HG02588 (cell line): ENCODE measurements around the gene FGF8.
"Not testable (repeated sequence)": the region's sequence is repeated elsewhere in the genome, so short reads cannot be mapped to it uniquely, and the experiment has no call there.

Experiments used
- ATAC-seq: cut with Tn5 transposase; IDR thresholded peaks from one replicate; pipeline ENCODE4 v1.9.1; 2021; ENCODE audit warnings: mild to moderate bottlenecking, moderate library complexity; ENCODE audit not compliant: unreplicated experiment

Gene FGF8

DNA sequence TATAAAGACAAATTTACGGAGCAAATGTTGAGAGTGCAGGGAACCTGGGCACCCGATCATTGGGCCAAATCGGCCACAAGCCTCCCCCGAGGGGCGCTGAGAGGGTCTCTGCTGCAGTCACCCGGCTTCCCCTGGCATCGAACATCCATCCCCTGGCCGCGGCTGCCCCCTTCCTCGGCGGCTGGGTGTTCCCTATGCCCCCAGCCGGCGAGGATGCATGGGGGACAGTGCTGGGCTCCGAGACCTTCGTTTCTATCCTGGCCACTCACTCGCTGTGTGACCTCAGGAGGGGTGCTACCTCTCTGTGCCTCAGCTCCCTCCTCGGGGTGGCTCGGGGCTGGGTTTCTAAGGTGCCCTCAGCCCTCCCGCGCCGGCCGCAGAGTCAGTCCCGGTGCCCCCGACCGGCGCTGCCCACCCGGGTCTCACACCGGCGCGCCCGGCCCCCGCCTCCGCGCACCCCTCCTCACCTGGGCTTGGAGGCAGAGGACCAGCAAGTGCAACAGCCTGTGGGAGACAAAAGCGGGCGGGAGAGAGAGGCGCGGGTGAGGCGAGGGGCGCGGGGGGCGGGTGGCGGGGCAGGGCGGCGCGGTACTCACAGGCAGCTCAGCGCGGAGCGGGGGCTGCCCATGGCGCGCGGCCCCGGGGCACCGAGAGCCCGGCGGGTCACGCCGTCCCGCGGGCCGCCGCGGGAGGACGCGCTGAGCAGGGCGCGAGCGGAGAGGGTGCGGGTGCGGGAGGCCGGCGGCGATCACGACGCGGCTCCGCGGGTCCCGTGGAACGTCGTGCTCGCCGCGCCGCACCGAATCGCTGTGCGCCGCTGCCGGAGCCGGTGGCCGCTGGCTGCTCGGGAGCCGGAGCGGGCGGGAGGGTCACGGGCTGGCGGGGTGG is at the start of gene FGF8:
TSS of gene FGF8 (minus strand) at position 842 of the 888 bp plus-strand sequence. CDS start at position 628, 214 bp downstream.
- ATAC-seq, result no peak

GRCh38 chr10:101824736-101825135 is 48.8 kb upstream of the FGF8 start:
- no peak for ATAC-seq

- peak; percentile 7 for ATAC-seq
These were observed 43.1 kb upstream of the FGF8 start for GRCh38 chr10:101818872-101819633.

GRCh38 chr10:101818119-101818871 is 42.4 kb upstream of the FGF8 start, which contains the start of gene OGA:
TSS of gene OGA (minus strand) at chr10:101818444. CDS start at chr10:101818022, 422 bp downstream.
- ATAC-seq, result peak; percentile 85

- ATAC-seq, result no peak
These were observed 41.6 kb upstream of the FGF8 start for GRCh38 chr10:101817337-101818118.

DNA sequence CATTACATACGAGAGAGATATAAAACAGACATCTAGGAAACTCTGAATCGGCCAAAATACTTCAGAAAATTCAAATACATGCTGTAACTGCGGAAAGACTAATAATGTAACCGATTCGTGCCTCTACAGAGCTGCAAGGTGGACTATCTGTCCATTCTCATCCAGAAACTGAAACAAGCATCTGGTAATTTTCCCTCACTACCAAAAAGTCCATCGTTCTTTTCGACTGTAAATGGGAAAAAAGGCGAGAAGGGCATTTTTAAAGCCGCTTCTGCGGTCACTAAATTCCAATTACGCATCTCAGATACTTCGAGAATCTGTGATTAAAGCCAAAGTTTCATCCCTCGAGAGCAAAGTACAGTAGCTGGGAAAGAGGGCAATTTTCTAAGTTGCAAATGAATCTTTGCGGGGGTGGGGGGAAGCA is 41.0 kb upstream of the FGF8 start:
- no peak for ATAC-seq

DNA sequence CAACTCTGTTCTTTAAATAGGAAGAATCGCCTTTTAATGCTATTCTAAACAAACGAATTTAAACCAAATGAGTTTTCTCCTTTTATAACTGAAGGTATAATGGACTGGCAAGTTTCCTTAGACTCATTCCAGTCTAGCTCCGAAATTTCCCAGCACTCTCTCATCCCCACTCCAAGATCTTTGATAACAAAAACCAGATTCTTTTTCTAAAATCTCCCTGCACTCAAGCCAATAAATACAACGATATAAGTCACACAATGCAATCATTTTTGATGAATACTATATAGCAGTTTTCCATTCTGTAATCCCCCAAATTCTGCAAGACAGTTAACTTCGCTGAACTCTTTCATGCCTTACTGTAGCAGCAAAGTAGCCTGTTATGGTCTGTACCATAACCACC is 40.5 kb upstream of the FGF8 start:
- ATAC-seq, result no peak

- ATAC-seq, result no peak
These were observed 38.7 kb upstream of the FGF8 start for GRCh38 chr10:101814466-101815071.

GRCh38 chr10:101812606-101813005 is 36.7 kb upstream of the FGF8 start:
- ATAC-seq, result no peak

GRCh38 chr10:101807158-101807557 is 31.2 kb upstream of the FGF8 start:
- no peak for ATAC-seq

DNA sequence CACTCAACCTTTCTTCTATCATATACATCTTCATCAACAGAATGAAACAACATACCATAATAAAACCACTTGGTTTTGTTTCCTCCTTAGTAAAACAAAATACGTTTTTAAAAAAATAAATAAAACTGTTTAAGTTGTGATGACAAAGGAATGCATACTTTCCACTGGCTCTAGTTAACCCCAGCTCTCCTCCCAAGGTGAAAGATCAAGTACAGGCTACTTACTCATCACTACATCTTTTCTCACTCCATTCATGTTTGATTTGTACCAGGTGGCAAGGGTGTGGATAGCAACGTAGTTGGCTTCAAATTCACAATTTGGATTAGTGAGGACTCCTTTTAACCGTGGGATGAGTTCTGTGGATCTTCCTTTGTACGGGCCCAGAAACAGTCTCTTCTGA is 27.6 kb upstream of the FGF8 start:
- no peak for ATAC-seq

DNA sequence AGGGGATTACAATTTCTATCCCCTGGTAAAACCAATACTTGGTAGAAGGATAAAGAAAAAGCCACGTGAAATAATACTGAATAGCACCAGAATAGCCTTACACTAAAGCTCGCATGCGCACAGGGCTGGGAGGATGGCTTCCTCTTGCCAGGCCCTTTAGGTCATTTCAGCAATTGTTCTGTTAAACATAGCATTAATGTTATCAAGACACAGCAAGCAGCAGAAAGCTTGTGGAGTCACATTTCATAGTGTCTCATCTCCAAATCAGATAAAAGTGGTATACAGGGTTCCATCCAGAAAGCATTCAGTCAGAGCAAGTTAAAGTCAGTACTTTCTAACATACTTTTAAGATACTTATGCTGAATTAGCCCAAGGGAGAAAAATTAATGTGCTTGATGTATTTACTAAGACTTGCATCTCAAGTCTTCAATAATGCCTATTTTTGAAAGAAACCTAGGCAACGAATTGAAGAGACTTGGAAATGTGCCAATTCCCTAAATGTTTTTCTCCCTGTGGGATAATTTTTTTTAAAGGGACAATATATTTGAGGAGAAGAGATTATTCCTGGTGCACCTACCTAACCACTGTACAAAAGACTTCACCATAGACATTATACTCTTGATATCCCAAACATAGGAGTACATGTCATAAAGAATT is 21.6 kb upstream of the FGF8 start:
- ATAC-seq, result no peak

GRCh38 chr10:101793526-101793925 is 17.6 kb upstream of the FGF8 start:
- ATAC-seq, result no peak

GRCh38 chr10:101789686-101790085 is 13.8 kb upstream of the FGF8 start:
- ATAC-seq, result no peak

DNA sequence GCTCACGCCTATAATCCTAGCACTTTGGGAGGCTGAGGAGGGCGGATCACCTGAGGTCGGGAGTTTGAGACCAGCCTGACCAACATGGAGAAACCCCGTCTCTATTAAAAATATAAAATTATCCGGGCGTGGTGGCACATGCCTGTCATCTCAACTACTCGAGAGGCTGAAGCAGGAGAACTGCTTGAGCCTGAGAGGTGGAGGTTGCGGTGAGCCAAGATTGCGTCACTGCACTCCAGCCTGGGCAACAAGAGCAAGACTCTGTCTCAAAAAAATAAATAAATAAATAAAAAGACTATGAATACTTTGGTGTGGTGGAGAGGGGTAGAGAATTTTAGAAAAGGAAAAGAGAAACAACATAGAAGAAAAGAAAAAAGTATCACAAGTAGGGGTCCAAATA is 13.3 kb upstream of the FGF8 start:
- not testable (repeated sequence) for ATAC-seq

- no peak for ATAC-seq
These were observed 9.9 kb upstream of the FGF8 start for GRCh38 chr10:101785801-101786200.

DNA sequence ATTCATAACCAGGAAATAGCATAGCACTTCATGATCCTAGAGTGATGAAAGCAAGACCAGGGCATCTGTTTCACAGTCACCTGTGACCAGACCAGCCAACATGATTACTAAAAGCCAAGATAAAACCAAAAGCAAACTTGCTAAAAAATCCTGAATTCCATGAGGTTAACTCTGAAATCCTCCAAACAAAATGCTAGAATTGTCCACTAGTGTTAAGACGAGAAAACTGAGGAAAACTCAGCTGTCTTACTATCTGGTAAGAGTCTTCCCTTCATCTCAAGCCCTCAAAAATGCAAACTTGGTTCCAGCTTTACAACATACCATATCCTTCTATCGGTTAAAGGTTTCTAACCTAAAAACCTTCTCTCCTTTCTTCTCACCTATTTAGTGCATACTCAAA is 8.6 kb upstream of the FGF8 start:
- ATAC-seq, result no peak

DNA sequence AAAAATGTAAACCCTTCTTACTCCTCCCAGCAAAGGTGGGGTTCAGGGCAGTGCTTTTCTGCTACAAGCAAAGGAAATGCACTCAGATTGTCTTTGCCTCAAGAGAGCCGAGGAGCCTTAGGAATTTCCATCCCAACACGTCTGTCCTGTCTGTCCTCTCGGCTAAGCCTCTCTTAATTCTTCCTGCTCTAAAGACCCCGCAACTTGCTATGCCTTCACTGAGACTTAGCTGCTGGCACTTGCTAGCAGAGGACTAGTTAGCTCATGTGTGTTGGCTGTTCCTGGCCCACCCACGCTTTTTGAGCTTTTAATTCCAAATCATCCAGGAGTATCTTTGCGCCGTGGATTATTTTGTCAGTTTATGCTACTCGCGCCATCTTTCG is 7.8 kb upstream of the FGF8 start:
- no peak for ATAC-seq
